Bronchial epithelial cell (primary cell): ENCODE measurements around the gene SSTR5. TPM values are rescaled to one million over a fixed set of nuclear protein-coding genes. Genes with fewer than 3 reads are reported as not detected.

Experiments used
- DNase-seq: peaks from one replicate; pipeline ENCODE4 v3.0.0-alpha.2; 2010; ENCODE audit warnings: low read depth
- FAIRE-seq: peaks from 2 replicates; lab custom pipeline; 2011; peaks lifted over from hg19 to GRCh38; lab: Jason Lieb, UNC
- H3K27me3 ChIP-seq: 2 replicates; pipeline ENCODE4 v1.5.1; 2011; ENCODE audit warnings: low read length; ENCODE audit not compliant: control insufficient read depth, insufficient read depth
- H3K36me3 ChIP-seq: 2 replicates; pipeline ENCODE4 v1.5.1; 2011; ENCODE audit warnings: low read length; ENCODE audit not compliant: control insufficient read depth, insufficient read depth
- H3K4me3 ChIP-seq: 2 replicates; pipeline ENCODE4 v1.5.1; 2011; ENCODE audit warnings: mild to moderate bottlenecking, low read depth, low read length, control low read depth
- total RNA-seq: library from RNA; depleted of rRNA; stranded (reverse); fragments of >200 nt; gene quantifications from 2 replicates; pipeline ENCODE4 v1.2.1, GENCODE V29; 2014
- TF ChIP-seq, protein P1 (sequence below): IDR thresholded peaks from 2 replicates; pipeline ENCODE4 v1.5.1; 2011; ENCODE audit warnings: mild to moderate bottlenecking, moderate library complexity, low read length, control low read depth, inconsistent platforms; ENCODE audit not compliant: insufficient read depth, severe bottlenecking

SSTR5 gene
- total RNA-seq, 1 donor from 2014 or later = not detected

- no peaks in the 10 kb centered on the region for H3K36me3 ChIP-seq
- H3K27me3 ChIP-seq = peaks cover 2% of the 10 kb centered on the region
- TF ChIP-seq, protein P1, sequence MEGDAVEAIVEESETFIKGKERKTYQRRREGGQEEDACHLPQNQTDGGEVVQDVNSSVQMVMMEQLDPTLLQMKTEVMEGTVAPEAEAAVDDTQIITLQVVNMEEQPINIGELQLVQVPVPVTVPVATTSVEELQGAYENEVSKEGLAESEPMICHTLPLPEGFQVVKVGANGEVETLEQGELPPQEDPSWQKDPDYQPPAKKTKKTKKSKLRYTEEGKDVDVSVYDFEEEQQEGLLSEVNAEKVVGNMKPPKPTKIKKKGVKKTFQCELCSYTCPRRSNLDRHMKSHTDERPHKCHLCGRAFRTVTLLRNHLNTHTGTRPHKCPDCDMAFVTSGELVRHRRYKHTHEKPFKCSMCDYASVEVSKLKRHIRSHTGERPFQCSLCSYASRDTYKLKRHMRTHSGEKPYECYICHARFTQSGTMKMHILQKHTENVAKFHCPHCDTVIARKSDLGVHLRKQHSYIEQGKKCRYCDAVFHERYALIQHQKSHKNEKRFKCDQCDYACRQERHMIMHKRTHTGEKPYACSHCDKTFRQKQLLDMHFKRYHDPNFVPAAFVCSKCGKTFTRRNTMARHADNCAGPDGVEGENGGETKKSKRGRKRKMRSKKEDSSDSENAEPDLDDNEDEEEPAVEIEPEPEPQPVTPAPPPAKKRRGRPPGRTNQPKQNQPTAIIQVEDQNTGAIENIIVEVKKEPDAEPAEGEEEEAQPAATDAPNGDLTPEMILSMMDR = no peak
- no peak for FAIRE-seq
- DNase-seq = no peak
- no peak overlapping the region for H3K4me3 ChIP-seq
These were observed 22.3 kb downstream of the SSTR5 start for GRCh38 chr16:1094601-1095449.

GRCh38 chr16:1095450-1096168, 23.1 kb downstream of the SSTR5 start:
- Histone ChIP-seq H3K36me3 (no peaks in the 10 kb centered on the region), H3K27me3 (no peaks in the 10 kb centered on the region), H3K4me3 (no peak overlapping the region)
- FAIRE-seq (no peak), DNase-seq (no peak)
- TF ChIP-seq, protein P1 = no peak

DNA sequence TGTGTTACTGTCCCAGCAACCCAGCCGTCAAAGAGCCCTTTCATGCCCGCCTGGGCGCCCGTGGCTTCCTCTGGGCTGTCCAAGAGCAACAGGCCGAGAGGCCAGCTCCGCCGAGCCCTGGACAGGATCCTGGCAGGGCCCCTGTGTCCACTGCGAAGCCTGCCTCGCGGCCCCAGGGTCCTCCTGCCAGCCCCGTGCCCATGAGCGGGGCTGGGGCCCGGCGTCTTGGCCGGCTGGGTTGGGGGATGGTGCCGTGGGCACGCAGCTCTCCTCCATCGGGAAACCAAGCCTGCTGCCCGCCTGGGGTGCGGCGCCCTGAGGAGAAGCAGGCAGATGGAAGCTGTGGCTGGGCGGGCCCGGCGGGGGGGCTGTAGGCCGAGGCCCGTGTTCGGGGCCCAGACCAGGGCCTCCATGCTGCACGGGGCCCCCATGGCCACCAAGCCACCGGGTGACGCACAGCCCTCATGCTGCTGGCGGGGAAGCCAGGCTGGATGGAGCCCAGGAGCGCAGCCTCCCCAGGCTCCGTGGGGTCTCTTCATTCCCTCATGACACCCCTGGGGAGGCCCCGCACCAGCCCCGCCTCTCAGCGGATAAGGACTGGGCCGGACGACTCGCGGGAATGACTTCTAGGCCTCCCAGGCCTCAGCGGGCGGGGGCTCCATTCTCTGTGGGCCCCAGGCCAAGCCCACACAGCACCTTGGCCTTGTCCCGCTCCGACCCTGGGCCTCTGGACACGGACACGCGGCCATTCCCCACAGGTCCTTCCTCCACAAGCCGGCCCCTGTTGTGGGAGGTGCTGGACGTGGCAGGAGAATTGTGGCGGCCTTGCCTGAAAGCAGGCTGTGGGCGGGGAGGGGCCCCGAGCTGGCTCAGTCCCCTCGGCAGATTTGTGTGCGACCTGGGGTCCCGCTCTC, 23.9 kb downstream of the SSTR5 start, which contains the start of gene C1QTNF8:
Gene C1QTNF8, minus strand, starts transcription at position 76 of the 914 bp plus-strand sequence. CDS start 1,322 bp downstream, outside the sequence.
- H3K4me3 ChIP-seq = no peak within 1 kb of the TSS
- TF ChIP-seq, protein P1 = no peak
- DNase-seq (no peak), FAIRE-seq (no peak)
- no peaks in the 10 kb centered on the region for H3K36me3 ChIP-seq
- no peaks in the 10 kb centered on the region for H3K27me3 ChIP-seq

GRCh38 chr16:1097156-1097555, 24.6 kb downstream of the SSTR5 start:
- DNase-seq (no peak), FAIRE-seq (no peak)
- H3K36me3 ChIP-seq = no peaks in the 10 kb centered on the region
- H3K27me3 ChIP-seq = no peaks in the 10 kb centered on the region
- TF ChIP-seq, protein P1 = no peak
- no peak overlapping the region for H3K4me3 ChIP-seq

- H3K36me3 ChIP-seq = no peaks in the 10 kb centered on the region
- FAIRE-seq (no peak), DNase-seq (no peak)
- no peaks in the 10 kb centered on the region for H3K27me3 ChIP-seq
- no peak overlapping the region for H3K4me3 ChIP-seq
- TF ChIP-seq, protein P1 = no peak
These were observed 25.3 kb downstream of the SSTR5 start for GRCh38 chr16:1097800-1098199.
